Inferior parietal cortex (tissue), 1 donor: ENCODE results near the gene CDKN3.
"Not testable (repeated sequence)": the region's sequence is repeated elsewhere in the genome, so short reads cannot be mapped to it uniquely, and the experiment has no call there.

Source experiments
- DNase-seq: peaks from one replicate; pipeline ENCODE4 v3.0.0-alpha.2; 2016; ENCODE audit errors: extremely low spot score

The CDKN3 gene

GRCh38 chr14:54456820-54457608, 60.2 kb downstream of the CDKN3 start:
- DNase-seq: not testable (repeated sequence)

- no peak for DNase-seq
Observed at GRCh38 chr14:54457609-54457996, 60.8 kb downstream of the CDKN3 start.

DNA sequence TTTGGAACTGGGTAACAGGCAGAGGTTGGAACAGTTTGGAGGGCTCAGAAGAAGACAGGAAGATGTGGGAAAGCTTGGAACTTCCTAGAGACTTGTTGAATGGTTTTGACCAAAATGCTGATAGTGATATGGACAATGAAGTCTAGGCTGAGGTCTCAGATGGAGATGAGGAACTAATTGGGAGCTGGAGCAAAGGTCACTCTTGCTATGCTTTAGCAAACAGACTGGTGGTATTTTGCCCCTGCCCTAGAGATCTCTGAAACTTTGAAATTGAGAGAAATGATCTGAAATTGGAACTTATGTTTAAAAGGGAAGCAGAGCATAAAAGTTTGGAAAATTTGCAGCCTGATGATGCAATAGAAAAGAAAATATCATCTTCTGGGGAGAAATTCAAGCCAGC, 61.7 kb downstream of the CDKN3 start:
- not testable (repeated sequence) for DNase-seq

- no peak for DNase-seq
Observed at GRCh38 chr14:54459106-54459505, 62.3 kb downstream of the CDKN3 start.

DNA sequence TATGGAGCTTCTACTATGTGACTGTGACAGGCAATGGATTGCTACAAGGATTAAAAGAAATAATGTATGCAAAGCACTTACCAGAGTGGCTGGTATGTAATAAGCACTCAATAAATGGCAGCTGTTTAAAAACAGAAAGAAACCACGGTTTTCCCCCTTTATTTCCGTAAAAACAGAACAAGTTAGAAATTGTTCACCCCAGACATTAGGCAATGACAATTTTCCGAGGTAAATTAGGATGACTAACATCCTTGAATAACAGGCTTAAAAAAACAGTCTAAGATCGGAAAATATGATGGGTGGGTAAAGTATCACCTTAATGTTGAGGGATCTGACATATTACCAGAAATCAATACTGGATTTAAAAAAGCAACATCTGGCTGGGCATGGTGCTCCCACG, 65.2 kb downstream of the CDKN3 start:
- no peak for DNase-seq

- DNase-seq: no peak
Observed at GRCh38 chr14:54465654-54466053, 68.8 kb downstream of the CDKN3 start.

- DNase-seq: no peak
Observed at GRCh38 chr14:54467280-54467679, 70.5 kb downstream of the CDKN3 start.
